GM18511 (cell line): Measurements from ENCODE around the gene UMAD1.

Experiments
- ATAC-seq: cut with Tn5 transposase; IDR thresholded peaks from one replicate; pipeline ENCODE4 v1.9.1; 2021; ENCODE audit warnings: mild to moderate bottlenecking, moderate library complexity; ENCODE audit not compliant: unreplicated experiment

The UMAD1 gene

DNA sequence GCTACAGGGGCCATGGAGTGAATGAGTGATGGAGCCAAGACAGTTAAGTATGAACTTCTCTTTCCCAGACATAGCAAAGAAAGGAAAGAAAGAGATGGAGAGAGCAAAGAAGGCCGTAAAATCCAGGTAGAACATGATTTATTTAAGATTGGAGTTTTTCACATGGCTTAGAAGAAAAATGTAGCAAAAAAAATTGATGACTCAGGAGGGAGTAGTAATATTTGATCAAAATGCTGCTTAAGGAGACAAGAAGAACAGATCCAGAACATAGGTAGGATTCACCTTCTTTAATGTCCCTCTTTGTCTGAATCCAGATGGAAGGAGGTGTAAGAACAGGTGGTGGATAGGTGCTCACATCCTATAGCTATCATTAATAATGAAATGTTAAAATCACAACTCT, 277.0 kb downstream of the UMAD1 start:
- ATAC-seq, result no peak

- ATAC-seq, result peak; percentile 40
Observed at GRCh38 chr7:7918736-7919448, 278.3 kb downstream of the UMAD1 start.

- ATAC-seq, result peak; percentile 23
Observed at GRCh38 chr7:7919449-7919945, 278.9 kb downstream of the UMAD1 start.

- peak; percentile 7 for ATAC-seq
Observed at GRCh38 chr7:7920056-7920455, 279.5 kb downstream of the UMAD1 start.

GRCh38 chr7:7920481-7920880, 279.9 kb downstream of the UMAD1 start:
- ATAC-seq, result peak; percentile 93

DNA sequence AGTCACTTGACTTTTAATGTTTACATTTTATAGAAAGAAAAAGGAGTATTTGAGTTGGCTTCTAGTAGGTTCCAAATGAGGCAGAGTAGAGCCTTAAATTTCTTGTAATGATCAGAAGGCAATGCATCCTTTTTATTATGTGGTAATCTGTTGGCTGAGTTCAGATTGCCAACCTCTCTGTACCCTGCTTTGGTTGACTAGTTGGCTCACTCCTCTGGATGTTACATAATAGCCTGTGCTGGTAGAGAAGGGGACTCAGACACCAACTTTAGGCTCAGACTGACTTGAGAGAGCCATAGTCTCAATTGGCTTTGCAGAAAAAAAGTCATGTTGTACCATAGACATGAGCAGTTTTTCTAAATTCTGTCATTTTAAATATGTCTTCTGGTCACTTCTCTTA, 281.3 kb downstream of the UMAD1 start:
- ATAC-seq, result no peak

DNA sequence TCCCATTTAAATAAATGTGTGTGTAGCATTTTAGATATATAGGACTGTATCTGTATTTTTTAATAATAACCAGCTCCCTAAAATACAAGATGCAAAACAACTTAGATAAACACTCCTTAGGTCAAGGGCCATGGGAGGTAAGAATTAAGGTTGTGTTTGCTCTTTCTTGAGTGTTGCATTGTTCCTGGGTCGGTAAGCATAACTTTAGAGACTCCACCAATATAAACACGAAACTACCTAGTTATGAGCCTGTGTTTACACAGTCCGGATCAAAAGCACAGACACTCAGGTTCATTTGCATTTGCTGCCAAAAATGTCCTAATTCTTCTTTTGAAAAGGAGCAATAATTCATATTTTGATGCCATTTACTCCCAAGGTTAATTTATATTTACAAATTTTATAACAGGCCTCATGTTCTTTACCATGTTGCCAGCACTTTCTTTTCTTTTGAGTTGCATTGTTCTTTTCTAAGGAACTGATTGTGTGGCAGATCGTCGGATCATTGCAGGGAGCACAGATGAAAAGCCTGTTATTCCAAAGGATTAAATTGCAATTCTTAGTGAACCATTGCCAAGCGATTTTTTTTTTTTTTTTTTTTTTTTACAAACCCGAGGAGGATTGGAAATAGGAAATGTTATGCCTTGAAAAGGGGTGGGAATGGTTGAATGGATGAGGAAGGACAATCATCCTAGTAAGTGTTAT, 282.3 kb downstream of the UMAD1 start:
- ATAC-seq, result no peak

DNA sequence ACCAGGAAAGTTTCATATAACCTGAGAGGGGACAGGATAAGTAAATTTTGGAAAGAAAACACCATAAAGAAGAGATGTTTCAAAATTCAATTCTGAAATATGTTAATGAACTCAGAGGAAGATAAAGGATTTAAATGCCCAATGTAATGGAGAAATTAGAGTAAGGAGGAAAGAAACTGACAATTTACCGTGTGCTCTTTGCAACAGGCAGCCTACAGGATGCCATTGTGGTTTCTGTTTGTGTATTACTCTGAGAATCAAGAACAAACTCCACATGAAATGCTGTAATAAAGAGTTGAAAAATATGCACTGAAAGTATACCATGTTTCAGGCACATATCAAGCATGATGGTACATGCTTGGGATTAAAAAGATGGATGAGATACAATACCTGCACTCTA, 283.3 kb downstream of the UMAD1 start:
- no peak for ATAC-seq

GRCh38 chr7:7924303-7924702, 283.8 kb downstream of the UMAD1 start:
- ATAC-seq, result no peak
